GM18526 (cell line): ENCODE data around the gene IGF2R.

ENCODE experiments used
- POLR2A ChIP-seq: IDR thresholded peaks from 3 replicates; pipeline ENCODE4 v1.6.1; 2011; ENCODE audit not compliant: insufficient read length; ENCODE audit errors: extremely low read depth

Gene IGF2R

DNA sequence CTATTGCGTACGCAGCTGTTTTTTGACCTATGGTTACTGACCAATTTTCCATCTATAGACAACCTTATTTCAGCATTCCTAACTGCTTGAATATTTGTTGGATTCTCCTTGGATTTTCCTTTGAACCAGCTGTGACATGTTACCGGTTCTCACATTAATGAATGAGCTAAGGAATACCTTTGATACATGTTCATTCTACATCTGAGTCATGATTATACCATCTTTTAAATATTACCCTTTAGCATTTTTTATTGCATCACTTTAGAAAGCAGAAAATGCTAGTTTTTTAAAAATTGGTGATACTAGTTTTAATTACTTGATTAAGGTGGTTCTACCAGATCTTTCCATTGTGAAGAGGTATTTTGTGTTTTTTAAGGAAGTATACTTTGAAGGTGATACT is 1.9 kb upstream of the IGF2R start:
- no peak for TF ChIP-seq POLR2A

DNA sequence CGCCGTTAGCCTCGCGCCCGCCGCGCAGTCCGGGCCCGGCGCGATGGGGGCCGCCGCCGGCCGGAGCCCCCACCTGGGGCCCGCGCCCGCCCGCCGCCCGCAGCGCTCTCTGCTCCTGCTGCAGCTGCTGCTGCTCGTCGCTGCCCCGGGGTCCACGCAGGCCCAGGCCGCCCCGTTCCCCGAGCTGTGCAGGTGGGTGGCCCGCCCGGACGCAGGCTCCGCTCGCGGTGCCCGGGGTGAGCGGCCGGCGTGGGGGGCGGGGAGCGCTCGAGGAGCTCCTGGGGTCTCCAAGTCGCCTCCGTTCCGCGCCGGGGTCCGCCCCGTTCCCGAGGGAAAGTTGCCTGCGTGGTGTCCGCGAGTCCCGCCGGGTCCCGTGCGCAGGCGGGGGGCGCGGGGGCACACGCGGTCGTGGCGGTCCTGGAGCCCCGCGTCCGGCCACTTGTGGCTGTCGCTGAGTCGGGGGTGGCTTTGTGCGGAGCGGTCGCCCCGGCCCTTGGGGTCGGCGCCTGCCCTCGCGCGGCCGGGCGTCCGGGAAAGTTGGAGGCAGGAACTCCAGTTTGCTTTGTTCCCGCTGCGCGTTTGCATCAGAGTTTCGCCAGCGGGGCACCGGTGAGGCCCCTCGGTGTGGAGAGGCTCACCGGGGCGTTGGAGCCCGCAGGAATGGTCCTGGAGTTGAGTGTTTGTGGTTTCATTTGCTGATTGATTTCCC is 476 bp downstream of the IGF2R start:
- no peak for TF ChIP-seq POLR2A

DNA sequence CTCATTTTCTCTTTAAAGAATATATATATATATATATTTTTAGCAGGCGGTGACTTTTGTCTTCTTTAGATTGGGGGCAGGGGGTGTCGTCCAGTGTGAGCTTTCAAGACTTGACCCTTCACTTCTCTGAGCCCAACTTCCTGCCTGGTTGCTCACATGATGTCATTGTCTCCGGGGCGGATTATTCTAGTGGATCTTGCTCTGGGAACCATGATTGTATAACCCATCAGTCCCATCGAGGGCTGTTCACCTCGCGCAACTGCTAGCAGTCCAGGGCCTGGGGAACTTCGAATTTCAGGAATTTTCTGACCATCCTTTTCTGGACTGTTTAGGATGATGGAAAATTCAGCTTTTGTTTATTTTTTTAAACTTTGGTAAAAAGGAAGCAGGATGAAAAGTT is 1.0 kb downstream of the IGF2R start:
- TF ChIP-seq POLR2A = no peak

DNA sequence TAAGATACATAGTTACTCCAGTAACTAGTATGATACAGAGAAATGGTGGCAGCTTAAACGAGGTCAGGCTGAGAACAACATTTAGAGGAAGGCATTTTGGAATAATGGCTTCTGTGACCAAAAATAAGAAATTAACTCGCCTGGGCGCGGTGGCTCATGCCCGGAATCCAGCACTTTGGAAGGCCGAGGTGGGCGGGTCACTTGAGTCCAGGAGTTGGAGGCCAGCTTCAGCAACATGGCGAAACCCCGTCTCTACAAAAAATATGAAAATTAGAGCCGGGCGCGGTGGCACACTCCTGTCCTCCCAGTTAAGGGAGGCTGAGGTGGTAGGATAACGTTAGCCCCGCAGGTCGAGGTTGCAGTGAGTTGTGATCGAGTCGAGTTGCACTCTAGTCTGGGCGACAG is 1.8 kb downstream of the IGF2R start:
- no peak for TF ChIP-seq POLR2A

DNA sequence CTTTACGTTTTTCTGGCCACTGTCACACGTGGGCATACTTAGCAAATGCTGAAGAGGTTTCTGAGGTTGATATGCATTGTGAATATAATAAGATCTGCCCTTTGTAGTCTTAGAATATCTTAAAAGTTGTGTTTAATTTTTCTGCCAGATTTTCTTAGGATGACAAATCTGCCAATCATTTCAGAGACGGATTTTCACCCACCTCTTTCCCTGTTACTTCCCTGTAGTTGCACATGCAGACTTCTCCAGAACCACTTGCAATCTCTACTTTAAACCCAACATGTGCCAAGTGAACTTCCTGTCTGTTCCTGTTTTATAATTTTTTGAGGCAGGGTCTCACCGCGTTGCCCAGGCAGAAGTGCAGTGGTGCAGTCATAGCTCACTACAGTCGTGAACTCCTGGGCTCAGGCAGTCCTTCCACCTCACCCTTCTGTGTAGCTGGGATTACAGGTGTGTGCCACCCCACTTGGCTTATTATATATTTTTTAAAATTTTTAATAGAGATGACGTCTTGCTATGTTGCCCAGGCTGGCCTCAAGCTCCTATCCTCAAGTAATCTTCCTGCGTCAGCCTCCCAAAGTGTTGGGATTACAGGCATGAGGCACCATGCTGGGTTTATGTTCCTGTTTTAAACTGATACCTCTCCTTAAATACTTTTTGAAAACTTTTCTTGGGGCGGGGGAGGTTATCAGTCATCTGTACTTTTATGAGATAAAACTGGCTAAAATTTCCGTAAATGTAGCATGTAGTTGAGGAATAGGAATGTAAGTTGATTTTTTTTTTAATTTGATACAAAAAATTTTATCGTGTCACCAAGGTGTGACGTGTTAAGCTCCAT is 2.7 kb downstream of the IGF2R start:
- no peak for TF ChIP-seq POLR2A

DNA sequence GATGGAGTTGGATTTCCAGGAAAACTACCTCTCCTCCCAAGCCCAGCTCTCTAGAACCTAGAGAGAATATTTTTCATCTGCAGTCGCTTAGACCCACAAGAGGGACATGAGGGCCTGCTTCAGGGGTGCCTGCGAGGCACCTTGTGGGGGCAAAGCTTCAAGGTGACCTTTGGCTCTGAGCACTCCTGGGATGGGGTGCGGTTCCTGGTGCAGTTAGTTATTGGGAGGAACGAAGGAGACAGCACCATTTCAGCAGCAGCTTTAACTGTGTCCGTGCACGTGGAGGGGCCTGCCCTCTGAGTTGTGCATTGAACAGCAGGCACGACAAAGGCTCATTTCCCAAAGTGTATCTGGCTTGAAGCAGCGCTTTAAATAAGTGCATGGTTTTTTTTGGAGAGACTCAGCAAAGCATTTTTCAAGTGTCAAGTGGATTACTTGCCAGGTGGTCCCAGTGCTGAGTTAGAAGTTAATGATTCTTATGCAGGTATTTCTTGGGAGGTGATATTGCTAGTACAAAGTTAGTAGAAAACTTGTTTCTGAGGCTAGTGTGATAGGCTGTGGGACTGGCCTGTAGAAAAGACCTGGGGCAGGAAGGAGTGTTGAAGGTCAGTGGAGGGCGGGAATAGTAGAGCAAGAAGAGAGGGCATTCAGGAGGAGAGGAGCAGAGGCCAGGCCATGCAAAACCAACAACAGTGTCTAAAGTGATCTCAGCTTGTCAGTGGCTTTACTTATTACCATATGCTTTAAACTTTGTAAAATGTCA is 3.8 kb downstream of the IGF2R start:
- no peak for TF ChIP-seq POLR2A

DNA sequence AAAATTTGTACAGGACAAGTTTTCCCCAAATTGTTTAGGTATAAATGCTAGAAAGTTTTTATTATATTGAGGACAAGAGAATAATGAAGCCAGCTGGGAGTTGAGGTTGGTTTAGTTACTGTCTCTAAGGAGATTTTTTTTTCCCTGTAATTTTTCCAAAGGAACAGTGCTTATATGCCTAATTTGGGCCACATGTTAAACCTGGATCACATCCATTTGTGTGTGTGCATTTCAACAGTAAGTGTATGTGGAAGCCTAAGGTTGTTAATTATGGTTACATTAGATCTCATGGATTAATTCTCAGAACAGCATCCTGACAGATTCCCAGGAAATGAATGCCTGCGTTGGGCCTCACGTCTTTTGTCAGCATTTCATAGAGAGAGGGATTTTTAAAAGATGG is 4.5 kb downstream of the IGF2R start:
- no peak for TF ChIP-seq POLR2A

DNA sequence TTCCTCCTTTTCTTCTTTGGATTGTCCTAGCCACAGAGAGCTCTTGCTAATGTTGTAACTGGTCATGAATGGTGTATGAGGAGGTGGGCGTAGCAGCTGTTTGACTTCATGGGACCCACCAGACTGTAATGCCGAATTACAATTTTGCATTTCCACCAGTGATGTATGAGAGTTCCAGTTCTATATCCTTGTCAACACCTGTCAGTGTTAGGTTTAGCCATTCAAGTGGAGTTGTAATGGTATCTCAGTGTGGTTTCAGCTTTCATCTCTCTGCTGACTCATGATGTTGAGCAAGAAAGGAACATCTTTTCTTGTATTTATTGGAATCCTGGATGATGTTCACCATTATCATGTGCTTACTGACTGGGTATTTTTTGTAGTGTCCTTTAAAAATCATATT is 5.1 kb downstream of the IGF2R start:
- TF ChIP-seq POLR2A = no peak

DNA sequence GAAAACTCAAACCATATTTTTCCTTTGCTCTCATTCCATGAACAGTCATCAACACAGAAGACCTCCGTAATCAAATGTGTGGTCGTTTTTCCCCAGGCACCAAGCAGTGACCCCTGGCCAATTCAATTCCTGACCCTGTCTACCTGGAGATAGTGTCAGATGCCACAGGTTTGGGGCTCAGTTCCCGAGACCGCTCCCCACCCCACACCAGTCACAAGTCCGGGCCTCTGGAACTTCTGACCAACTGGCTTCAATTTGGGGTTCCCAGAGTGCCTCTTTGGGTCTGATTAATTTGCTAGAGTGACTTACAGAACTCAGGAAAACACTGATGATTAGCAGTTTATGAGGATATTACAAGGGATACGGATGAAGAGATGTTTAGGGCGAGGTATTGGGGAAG is 6.0 kb downstream of the IGF2R start:
- no peak for TF ChIP-seq POLR2A

DNA sequence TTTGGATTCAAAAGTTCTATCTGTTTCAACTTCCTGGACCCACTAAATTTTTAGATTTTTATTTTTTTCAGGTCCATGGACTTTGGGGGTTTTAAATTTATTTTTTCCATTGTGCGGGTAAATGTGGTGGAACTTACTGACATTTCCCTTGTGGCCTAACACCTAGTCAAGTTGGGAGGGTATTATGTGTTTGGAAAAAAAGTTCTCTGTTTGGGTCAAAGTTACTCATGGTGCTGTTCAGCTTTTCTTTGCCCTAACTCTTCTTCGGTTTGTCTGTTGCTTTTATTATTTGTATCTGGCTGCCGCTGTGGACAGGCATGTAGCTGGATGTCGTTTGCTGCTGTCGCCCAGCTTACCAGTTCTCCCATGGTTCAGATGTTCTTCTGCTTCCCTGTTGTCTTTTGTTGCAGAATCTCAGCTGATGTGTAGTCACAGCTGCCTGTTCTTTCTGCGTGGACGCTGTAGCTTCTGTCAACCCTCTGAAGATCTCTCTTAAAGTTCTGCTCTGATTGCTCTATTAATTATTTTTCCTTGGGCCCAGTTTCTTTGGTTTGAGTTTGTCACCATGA is 7.9 kb downstream of the IGF2R start:
- no peak for TF ChIP-seq POLR2A

DNA sequence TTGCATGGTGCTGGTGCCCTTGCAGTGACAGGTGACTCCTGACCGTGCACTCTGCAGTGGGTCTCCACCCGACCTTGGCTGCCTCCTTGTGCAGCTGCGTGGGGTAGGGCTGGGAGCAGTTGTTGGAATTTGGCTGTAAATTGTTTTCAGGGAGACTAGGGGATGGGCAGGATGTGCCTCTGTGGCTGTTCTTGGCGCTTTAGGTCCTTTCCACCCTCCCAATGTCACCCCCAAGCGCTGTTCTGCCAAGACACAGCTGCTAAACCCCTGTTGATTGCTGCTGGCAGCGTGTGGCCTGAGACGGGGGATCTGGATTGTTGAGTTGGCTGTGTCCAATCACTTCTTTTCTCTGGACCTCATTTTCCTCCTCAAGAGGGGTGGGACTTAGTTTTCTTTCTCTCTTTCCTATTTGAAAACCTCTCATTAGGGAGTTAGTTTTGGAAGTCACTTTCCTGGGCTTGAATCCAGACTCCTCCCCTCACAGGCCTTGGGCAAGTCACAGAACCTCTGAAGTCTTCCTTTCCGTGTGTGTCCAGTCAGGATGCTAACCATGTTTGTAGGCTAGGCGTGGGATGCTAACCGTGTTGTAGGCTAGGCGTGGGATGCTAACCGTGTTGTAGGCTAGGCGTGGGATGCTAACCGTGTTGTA is 8.5 kb downstream of the IGF2R start:
- TF ChIP-seq POLR2A = no peak

DNA sequence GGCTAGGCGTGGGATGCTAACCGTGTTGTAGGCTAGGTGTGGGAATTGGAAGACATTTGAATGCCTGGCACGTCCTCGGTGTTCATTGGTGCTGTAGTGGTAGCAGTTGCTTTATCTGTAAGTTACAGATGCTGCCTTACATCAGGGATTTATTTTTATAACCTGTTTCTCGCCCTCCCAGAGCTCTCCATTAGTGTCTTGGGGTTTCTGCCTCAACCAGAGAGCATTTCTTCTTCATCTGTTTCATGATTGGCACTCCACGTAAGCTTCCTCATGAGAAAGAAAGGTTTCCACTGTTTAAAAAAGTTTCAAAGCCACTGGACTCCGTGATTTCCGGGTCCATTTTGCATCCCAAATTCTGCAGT is 9.0 kb downstream of the IGF2R start:
- no peak for TF ChIP-seq POLR2A

DNA sequence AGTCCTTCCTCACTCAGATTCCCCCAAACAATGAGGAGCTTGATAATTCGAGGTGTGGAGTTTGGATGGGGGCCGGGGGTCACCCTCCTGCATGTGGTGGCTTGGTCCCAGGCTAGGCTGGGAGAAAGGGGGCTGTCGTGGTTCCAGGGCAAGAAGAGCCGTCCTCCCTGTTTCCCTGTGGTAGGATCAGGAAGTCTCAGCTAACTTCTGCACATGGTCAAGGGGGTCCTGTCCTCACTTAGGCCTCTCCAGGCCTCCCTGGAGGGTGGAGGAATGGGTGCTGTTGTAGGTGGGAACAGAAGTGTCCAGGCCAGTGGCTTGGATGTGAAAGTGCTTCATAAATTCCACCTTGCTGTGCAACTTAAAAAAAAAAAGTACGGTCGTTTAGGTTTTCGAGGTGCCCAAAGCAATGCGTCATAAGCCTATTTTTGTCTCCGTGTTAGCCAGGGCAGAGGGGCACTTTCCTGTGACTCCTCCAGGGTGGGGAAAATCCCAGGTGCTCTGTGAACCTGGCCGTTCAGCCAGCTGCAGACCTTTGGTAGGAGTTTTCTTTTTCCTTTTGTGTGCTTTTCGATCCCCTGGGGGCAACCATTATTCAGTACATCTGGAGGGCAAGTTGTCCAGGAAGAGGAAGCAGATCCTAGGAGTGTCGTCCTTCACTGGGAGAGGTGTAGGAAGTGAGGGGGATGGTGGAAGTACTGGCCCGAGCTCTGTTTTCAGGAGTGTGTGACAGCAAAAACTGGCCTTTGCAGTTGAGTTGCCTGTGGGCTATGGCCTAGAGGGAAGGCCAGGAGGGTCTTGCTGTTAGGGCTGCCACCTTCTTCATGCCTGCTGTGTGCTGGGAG is 9.6 kb downstream of the IGF2R start:
- TF ChIP-seq POLR2A = no peak

DNA sequence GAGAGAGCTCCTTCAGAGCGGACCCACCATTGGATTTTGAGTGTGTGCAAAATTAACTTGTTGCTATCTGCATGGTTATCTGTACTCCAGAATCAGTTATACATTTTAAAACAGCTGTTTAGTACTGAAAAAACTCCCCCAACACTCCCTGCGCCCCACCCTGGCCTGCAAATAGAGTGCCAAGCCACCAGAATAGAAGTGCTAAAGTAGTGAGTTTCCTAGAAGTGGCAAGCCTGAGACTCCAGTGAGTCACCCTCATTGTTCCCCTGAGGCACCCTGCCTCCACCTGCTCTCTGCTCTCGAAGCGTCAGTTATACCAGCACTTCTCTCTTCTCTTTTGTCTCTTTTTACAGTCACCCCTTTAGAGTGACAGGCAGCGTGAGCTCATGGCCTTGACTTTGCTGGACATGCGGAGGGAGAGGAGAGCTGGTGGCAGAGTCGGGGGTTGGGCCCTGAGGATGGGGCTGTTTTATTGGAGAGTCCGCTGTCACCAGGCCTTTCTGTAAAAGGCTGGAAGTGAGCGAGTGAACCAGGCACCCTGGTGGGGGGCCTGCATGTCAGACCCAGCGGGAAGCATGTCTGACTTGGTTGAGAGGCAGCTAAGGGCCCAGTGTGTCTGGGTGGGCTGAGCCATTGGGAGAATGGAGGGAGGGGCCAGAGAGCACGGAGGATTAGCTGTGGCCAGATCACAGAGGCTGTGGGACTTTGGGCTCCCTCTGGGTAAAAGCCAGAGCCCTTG is 10.4 kb downstream of the IGF2R start:
- TF ChIP-seq POLR2A = no peak
